H1 (cell line): ENCODE results near the gene SLC26A4. TPM values are rescaled to one million over a fixed set of nuclear protein-coding genes. Genes with fewer than 3 reads are reported as not detected.

Experiments
- MAFK ChIP-seq: IDR thresholded peaks from 2 replicates; pipeline ENCODE4 v1.6.1; 2012; ENCODE audit warnings: low read depth, mild to moderate bottlenecking, improper control_type of control experiment, low read length
- RXRA ChIP-seq: IDR thresholded peaks from 2 replicates; pipeline ENCODE4 v1.6.1; 2011; ENCODE audit warnings: low read depth, mild to moderate bottlenecking, low read length, moderate library complexity; ENCODE audit not compliant: insufficient read depth
- SIRT6 ChIP-seq: IDR thresholded peaks from one replicate; pipeline ENCODE4 v1.7.1; 2012; ENCODE audit warnings: low read length, inconsistent platforms
- polyA plus RNA-seq, 7 experiments: library from polyadenylated mRNA; depleted of rRNA in 3 of 7; stranded (reverse) in 5 of 7; unstranded in 2 of 7; fragments of >200 nt in 5 of 7; fragments of 200-250 nt in 2 of 7; gene quantifications; 1 replicate in 5 of 7; 2 replicates in 1 of 7; 4 replicates in 1 of 7; pipeline versions ENCODE4 v1.2.1 to v1.2.3, GENCODE V29; 2011 to 2013; ENCODE audit warnings: missing spikeins in 2 of 7, mixed read lengths in 2 of 7
- total RNA-seq: library from RNA; stranded (reverse); fragmentation: NEBNext Ultra II Directional; extraction: Animal tissue kit (Norgen Biotek cat#: 25700); gene quantifications from 2 replicates; pipeline ENCODE4 v1.2.1, GENCODE V29; 2021

The SLC26A4 gene
- total and polyA plus RNA-seq, 2 of the 8 experiments (the other 6 are each of a cell fraction or from before 2014, with no cell fraction given) = 0.11 to 0.35 TPM

- TF ChIP-seq MAFK (no peak), SIRT6 (no peak), RXRA (no peak)
Observed at GRCh38 chr7:107754642-107755041, 94.0 kb downstream of the SLC26A4 start (continued).
